ENCODE measurements around the gene DLG3.
"Not testable (repeated sequence)": the region's sequence is repeated elsewhere in the genome, so short reads cannot be mapped to it uniquely, and the experiment has no call there.

The DLG3 gene

DNA sequence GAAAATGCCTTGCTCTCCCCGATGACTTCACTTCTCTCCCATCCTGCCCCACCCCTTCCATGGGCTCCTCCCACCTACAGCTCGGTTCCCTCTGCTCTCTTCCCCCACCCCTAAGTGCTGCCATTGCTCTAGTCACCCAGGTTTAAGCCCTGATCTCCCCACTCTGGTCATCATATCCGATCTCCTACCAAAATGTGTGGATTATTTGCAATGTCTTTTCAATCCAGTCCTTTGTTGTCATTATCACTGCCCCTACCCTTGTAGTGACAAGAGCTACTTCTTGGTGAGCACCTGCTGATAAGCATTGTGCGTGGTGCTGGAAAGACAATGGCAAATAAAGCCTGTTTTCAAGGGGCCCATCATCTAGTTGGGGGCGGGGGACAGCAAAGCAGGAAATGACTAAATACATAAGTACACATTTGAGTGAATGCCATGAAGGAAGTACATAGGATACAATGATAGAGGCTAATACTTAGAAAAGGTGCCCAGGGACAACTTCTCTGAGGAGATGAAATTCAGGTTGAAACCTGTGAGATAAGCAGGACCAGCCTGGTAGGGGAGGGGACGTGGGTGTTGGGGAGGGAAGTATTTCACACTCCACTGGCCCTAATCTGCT is 63.8 kb downstream of the DLG3 start:
- H3K4me3 ChIP-seq (ENCODE audit: low read depth, low read length): no peak overlapping the region
- DNase-seq (ENCODE audit: low read depth): peak; percentile 3
- TF ChIP-seq, protein P1, sequence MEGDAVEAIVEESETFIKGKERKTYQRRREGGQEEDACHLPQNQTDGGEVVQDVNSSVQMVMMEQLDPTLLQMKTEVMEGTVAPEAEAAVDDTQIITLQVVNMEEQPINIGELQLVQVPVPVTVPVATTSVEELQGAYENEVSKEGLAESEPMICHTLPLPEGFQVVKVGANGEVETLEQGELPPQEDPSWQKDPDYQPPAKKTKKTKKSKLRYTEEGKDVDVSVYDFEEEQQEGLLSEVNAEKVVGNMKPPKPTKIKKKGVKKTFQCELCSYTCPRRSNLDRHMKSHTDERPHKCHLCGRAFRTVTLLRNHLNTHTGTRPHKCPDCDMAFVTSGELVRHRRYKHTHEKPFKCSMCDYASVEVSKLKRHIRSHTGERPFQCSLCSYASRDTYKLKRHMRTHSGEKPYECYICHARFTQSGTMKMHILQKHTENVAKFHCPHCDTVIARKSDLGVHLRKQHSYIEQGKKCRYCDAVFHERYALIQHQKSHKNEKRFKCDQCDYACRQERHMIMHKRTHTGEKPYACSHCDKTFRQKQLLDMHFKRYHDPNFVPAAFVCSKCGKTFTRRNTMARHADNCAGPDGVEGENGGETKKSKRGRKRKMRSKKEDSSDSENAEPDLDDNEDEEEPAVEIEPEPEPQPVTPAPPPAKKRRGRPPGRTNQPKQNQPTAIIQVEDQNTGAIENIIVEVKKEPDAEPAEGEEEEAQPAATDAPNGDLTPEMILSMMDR (conservative IDR thresholded peaks at IDR 0.05; ENCODE audit: low read depth, low read length): no peak

DNA sequence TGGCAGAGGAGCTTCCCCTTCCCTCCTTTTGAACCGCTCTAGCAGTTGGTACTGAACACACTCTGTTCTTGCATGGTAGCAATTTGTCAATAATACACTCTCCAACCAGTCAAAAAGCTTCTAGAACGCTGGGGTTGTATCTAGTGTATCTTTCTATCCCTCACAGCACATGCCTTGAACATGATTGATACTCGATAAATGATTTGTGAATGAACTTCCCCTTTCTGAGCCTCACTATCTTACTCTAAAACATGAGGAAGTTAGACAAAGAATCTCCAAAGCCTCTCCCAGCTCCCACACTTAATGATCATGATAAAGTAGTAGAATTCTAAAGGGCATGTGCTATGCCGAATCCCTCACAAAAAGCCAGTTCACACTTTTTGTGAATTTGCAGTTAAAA is 64.4 kb downstream of the DLG3 start:
- TF ChIP-seq, protein P1 (conservative IDR thresholded peaks at IDR 0.05; ENCODE audit: low read depth, low read length): no peak
- no peak for DNase-seq (ENCODE audit: low read depth)
- H3K4me3 ChIP-seq (ENCODE audit: low read depth, low read length): no peak overlapping the region

DNA sequence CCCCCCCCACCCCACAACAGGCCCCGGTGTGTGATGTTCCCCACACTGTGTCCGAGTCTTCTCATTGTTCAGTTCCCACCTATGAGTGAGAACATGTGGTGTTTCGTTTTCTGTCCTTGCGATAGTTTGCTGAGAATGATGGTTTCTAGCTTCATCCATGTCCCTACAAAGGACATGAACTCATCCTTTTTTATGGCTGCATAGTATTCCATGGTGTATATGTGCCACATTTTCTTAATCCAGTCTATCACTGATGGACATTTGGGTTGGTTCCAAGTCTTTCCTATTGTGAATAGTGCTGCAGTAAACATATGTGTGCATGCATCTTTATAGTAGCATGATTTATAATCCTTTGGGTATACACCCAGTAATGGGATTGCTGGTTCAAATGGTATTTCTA is 70.6 kb downstream of the DLG3 start:
- DNase-seq (ENCODE audit: low read depth); H3K4me3 ChIP-seq (ENCODE audit: low read depth, low read length): not testable (repeated sequence)

- not testable (repeated sequence) for H3K4me3 ChIP-seq (ENCODE audit: low read depth, low read length); DNase-seq (ENCODE audit: low read depth)
Observed at GRCh38 chrX:70515692-70516091, 71.1 kb downstream of the DLG3 start.

DNA sequence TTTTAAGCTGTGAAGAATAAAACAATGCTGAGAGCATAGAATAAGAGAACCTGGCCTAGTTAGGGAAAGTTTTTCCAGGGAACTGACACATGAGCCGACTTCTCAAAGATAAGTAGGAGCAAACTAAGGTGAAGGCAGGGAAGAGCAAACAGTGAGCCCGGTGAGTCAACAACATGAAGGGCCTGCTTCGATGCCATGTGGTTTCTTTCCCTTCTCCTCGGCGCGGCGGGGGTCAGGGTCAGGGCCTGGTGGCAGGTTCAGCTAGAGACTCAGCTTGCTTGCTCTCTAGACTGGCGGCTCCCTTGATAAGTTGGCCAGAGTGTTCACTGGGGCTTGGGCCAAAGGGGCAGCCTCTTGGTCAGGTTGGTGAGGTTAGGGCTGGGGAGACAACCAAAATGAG is 81.1 kb downstream of the DLG3 start:
- no peak overlapping the region for H3K4me3 ChIP-seq (ENCODE audit: low read depth, low read length)
- DNase-seq (ENCODE audit: low read depth): peak; percentile 6

DNA sequence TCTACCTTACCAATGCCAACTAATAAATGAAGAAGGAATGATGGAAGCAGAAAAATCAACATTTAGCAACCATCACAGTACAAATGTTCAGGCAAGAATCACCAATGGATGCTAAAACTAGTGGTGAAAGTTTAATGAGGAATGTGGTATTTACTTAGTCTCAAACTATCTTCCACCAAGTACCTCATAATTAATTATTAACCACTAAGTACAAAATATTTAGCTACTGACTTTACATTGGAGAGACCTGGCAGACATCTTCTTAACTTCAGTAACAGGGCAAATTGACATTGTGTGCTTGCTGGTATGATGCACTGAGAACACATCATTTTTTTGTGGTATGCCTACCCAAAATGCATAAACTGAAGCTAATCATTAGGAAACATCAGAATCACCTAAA is 82.4 kb downstream of the DLG3 start:
- no peak overlapping the region for H3K4me3 ChIP-seq (ENCODE audit: low read depth, low read length)
- TF ChIP-seq, protein P1 (conservative IDR thresholded peaks at IDR 0.05; ENCODE audit: low read depth, low read length): no peak
- DNase-seq (ENCODE audit: low read depth): no peak

More for the DNA sequence above, 81.1 kb downstream of the DLG3 start:
- TF ChIP-seq, protein P1 (conservative IDR thresholded peaks at IDR 0.05; ENCODE audit: low read depth, low read length): no peak

DNA sequence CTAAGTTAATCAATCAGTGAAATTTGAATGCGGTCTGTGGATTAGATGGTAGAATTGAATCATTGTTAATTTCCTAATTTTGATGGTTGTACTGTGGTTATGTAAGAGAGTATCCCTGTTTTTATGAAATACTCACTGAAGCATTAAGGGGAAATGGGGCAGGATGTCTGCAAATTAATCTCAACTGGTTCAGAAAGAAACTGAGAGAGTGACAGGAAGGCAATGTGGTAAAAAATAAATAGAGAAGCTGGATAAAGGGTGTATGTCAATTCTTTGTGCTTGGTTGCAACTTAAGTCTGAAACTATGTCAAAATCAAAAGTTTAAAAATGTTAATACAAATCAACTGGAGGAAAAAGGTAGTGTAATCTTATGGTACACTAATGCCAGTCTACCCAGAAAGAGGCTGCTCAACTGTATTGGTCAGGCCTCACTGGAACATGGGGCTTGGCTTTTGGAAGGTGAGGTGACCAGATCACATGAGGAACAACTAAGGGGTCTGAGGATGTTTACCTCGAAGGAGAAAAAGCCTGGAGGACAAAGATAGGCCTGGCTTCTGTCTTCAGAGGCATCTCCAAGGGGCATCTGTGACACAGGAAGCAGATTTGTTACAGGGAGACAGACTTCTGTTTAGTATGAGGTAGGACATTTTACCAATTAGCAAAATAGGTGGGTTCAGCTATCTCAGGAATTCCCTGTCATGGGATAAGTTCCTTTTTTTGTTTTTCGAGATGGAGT is 83.1 kb downstream of the DLG3 start:
- no peak overlapping the region for H3K4me3 ChIP-seq (ENCODE audit: low read depth, low read length)
- TF ChIP-seq, protein P1 (conservative IDR thresholded peaks at IDR 0.05; ENCODE audit: low read depth, low read length): no peak
- DNase-seq (ENCODE audit: low read depth): no peak

- H3K4me3 ChIP-seq (ENCODE audit: low read depth, low read length): no peak overlapping the region
- DNase-seq (ENCODE audit: low read depth): no peak
- TF ChIP-seq, protein P1 (conservative IDR thresholded peaks at IDR 0.05; ENCODE audit: low read depth, low read length): no peak
Observed at GRCh38 chrX:70535198-70535597, 90.6 kb downstream of the DLG3 start.

Data from choroid plexus epithelial cell (primary cell).